Ecto neural progenitor cell (in vitro differentiated cells): ENCODE data around the gene HIPK4.

Source experiments
- DNase-seq: peaks from one replicate; pipeline ENCODE4 v3.0.0-alpha.2; 2018; ENCODE audit warnings: low spot score

The HIPK4 gene

DNA sequence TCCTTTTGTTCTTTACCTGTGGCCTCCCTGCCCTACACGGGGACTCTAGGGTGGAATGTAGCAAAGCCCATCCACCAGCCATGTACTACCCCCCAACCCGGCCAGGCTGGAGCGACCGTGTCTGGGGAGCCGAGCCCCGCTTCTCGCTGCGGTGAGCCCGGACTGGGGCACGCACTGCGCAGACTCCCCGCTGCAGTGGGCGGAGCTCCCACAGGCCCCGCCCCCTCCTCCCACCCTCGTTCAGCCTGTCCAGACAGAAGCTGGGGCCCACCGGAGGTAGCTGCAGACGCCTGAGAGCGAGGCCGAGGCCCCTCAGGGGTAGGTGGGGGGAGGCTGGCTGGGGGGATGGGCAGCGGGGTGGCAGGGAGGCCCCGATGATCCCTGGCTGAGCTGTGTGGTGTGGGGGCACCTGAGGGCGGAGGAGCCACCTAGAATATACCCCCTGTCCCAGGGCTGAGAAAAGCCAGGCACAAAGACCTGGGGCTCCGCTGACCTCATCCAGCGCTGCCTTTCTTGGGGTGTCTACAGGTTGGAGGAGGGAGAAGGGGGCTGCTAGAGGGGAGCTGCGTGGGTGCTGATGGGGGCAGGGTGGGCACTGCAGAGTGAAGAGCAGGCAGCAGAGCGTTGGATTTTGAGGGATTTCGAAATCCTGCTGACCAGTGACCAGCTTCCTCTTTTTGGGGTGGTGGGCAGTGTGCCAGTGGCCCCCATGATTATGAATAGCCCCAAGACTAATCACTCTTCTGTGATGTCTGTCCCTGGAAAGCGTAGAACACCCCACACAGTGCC lies 24.2 kb downstream of the HIPK4 start:
- DNase-seq: peak; percentile 96

DNA sequence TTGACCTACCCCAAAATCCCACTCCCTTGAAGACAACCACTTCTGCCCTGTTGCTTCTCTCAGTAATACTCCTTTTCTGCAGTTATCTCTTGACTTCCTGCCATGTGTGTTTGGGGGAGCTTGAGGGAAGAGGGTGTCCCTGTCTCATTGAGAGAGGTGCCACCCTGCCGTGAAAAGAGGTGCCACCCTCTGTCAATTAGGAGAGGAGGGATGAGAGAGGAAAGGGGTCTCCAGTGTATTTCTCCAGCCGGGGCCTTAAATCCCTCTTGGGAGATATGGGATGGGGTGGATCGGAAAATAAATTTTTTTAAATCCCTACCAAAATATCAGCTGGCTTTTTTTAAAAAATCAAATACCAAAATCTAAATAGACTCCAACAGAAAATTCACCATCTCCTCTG lies 25.0 kb downstream of the HIPK4 start:
- DNase-seq: no peak

GRCh38 chr19:40363069-40363468 lies 26.9 kb downstream of the HIPK4 start:
- DNase-seq: no peak

DNA sequence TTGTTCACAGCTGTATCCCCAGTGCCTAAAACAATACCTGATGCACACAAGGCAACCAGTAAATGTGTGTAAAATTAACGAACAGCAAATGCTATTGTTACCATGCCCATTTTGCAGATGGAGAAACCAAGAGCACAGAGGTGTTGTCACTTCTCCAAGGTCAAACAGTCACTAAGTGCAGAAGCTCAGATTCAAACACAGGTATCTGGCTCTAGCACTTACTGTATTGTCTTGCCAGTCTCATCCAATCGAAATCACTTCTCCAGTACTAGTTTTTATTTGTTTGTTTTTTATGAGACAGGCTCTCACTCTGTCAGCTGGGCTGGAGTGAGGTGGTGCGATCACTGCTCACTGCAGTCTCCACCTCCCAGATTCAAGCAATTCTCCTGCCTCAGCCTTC lies 27.8 kb downstream of the HIPK4 start:
- no peak for DNase-seq

DNA sequence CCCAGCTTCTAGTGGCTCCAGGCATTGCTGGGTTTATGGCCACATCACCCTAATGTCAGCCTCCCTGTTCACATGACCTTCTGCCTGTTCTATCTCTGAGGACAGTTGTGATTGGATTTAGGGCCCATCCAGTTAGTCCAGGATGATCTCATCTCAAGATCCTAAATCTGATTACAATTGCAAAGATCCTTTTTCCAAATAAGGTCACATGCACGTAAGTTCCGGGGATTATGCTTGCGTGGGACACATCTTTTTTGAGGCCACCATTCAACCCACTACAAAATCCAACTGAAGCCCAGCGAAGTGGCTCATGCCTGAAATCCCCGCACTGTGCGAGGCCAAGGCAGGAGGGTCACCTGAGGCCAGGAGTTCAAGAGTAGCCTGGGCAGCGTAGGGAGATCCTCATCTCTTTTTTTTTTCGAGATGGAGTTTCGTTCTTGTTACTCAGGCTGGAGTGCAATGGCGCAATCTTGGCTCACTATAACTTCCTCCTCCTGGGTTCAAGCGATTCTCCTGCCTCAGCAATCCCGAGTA lies 29.2 kb downstream of the HIPK4 start:
- DNase-seq: no peak

DNA sequence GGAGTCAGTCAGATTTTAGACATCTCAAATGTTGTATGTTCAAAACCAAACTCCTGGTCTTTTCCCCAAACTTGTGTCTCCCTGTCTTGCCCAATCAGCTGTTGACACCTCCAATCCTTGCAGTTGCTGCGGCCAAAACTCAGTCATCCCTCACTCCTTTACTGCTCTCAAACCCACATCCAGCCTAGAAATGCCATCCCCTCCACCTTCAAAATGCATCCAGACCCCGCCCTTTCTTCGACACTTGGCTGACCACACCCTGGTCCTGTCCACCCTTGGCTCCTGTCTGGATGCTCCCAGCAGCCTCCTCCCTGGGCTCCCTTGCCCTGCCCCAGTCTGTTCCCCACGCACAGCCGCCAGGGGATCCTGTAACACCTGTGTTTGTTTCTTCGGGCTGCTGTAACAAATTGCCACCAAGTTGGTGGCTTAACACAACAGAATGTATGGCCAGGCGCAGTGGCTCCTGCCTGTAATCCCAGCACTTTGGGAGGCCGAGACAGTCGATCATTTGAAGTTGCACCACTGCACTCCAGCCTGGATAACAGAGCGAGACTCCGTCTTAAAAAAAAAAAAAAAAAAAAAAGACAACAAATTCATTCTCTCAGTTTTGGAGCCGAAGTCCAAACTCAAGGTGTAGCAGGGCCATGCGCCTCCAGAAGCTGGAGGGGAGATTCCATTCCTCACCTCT lies 29.8 kb downstream of the HIPK4 start:
- DNase-seq: no peak

GRCh38 chr19:40358773-40359172 lies 31.2 kb downstream of the HIPK4 start:
- no peak for DNase-seq

- DNase-seq: no peak
These were observed 32.3 kb downstream of the HIPK4 start for GRCh38 chr19:40357640-40358039.

DNA sequence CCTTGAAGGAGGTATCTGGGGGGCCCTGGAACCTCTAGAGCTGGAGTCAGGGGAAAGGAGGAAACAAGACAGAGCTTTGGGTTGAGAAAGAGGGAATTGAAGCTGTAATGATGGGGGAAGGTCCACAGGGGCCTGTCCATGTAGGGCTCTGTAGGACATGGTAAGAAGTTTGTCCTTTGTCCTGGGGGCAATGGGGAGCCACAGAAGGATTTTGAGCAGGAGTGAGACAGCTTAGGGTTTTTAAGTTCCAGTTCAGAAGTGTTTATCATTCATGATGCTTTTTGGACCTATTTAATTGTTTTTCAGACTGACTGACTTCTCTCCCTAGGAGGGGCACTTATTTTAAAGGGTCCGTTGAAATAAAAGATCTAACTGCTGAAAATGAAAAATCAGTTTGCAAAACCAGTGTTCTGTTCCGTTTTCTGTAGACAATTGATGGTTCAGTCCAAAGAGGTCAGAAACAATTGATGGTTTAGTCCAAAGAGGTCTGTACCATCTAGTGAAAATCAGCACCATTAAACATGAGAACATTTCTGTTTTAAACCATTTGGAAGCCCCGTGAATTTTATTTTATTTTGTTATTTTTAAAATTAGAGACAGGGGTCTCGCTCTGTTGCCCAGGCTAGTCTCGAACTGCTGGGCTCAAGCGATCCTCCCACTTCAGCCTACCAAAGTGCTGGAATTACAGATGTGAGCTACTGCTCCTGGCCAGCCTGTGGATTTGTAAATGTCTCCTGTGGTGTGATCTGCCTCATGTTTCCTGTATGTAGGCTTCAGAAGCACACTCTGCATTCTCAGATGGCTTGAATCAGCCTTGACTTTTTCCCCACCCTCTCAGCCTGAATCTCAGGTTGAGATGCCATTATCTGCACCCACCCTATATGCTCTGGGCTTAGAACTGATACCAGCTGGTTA lies 33.0 kb downstream of the HIPK4 start:
- DNase-seq: no peak

- no peak for DNase-seq
These were observed 33.9 kb downstream of the HIPK4 start for GRCh38 chr19:40355975-40356680.

DNA sequence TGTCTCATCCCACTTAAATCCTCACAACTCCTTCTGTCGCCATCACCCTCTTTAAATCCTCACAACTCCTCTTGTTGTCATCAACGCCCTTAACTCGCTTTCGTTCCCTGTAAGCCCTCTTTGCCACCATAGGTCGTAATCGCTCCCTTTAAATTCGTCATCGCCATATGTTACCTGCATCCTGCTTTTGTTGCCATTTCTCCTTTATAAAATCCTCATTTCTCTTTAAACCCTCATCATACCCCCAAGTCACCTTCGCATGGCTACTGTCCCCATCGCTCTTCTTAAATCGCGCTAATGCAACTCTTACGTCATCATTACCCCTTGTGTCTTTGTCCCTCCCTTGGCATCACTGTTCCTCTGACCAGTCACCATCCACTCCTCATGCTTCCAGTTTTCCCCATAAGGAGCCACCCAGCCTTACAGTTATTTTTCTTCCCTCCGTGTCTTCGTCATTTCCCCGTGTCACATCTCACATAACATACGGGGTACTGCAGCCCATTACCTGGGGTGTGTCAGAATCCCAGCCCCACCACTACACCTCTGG lies 40.9 kb downstream of the HIPK4 start:
- no peak for DNase-seq

- peak; percentile 99 for DNase-seq
These were observed 41.7 kb downstream of the HIPK4 start, which contains the start of the genes C19orf47 and PLD3 for GRCh38 chr19:40348125-40348913. Gene C19orf47, minus strand, starts transcription at chr19:40348397. Its CDS starts 6,540 bp downstream, at chr19:40341857. Gene PLD3, plus strand, starts transcription at chr19:40348695. Its CDS starts 17,789 bp downstream, at chr19:40366484.

DNA sequence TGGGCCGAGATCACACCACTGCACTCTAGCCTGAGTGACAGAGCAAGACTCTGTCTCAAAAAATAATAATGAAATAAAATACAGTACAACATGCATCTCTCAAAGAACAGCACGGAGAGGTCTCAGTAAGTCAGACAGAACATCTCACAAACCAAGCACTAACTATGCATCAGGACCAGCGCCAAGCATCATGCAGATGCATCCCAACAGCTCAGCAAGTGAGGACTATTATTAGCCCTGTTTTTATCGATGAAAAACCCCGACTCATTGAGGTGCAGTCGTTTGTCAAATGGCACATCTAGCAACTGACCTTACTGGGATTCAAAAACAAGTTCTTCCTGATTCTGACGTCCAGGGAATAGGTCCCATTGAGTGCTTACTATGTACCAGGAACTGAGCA lies 45.6 kb downstream of the HIPK4 start:
- no peak for DNase-seq

- DNase-seq: no peak
These were observed 47.2 kb downstream of the HIPK4 start for GRCh38 chr19:40342644-40343311.

DNA sequence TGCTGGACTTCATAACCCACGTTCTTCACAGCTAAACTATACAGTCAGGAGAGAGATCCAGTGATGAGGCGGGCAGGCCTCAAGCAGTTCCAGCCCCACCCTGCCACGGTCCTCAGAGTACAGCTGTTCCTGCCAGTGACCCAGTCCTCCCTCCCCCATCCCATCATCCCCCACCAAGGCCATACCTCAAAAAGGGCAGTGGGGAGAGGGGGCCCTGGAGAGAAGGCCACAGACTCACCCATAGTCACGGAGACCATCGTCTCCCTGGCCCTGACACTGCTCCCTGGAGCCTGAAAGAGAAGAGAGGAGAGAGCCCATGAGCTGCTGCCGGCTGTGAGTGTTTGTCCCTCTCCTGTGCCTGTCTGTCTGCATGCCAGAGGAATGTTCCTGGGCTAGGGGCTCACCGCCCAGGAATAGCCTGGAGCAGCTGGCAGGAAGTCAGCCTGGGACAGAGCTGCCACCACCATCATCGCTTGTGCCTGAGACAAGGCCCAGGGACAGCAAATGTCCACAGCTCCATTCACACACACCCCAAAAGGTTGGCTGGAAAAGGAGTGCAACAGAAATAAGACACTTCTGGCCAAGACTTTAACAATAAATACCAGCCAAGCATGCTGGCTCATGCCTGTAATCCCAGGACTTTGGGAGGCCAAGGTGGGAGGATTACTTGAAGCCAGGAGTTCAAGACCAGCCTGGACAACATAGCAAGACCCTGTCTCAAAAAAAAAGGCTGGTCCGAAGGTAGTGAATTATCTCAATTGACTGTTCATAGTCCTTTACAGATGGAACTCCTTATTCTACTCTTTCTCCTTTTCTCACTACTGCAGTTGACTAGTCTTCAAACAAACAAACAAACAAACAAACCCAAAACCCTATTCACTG lies 48.1 kb downstream of the HIPK4 start:
- no peak for DNase-seq

- no peak for DNase-seq
These were observed 50.8 kb downstream of the HIPK4 start for GRCh38 chr19:40339018-40339728.

- no peak for DNase-seq
These were observed 52.4 kb downstream of the HIPK4 start for GRCh38 chr19:40337594-40337993.

DNA sequence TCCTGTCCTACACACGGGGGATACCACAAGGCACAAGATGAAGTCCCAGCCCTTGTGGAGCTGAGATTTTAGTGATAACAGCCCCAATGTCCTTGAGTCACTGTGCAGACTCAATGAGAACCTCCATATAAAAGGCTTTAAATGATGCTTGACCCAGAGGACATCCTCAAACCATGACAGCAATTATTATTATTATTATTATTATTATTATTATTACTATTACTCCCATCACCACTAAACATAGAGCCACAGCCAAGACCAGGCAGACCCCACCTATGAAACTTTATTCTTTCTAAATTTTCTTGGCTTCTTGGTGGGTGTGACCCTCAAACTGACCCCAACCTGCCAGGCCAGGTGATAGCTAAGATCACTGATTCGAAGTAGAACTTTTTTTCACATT lies 52.9 kb downstream of the HIPK4 start:
- DNase-seq: no peak
